HG03060 (cell line): Measurements from ENCODE around the gene KRTAP10-1.

Experiments
- ATAC-seq: cut with Tn5 transposase; IDR thresholded peaks from one replicate; pipeline ENCODE4 v1.9.1; 2021; ENCODE audit warnings: low read depth, moderate number of reproducible peaks; ENCODE audit not compliant: unreplicated experiment

KRTAP10-1 gene

GRCh38 chr21:44492567-44493385 is 47.2 kb downstream of the KRTAP10-1 start:
- no peak for ATAC-seq

- ATAC-seq = no peak
Observed at GRCh38 chr21:44490816-44491215, 49.2 kb downstream of the KRTAP10-1 start.

- ATAC-seq = no peak
Observed at GRCh38 chr21:44490405-44490804, 49.6 kb downstream of the KRTAP10-1 start.

- ATAC-seq = no peak
Observed at GRCh38 chr21:44489962-44490361, 50.0 kb downstream of the KRTAP10-1 start.
